ENCODE data around the gene GTF2IRD2. TPM values are rescaled to one million over a fixed set of nuclear protein-coding genes. Genes with fewer than 3 reads are reported as not detected.
"Not testable (repeated sequence)": the region's sequence is repeated elsewhere in the genome, so short reads cannot be mapped to it uniquely, and the experiment has no call there.

The GTF2IRD2 gene
- total RNA-seq, 4 donors from 2014 or later: 15.6 to 35.3 (median 31.5) TPM

- H3K27ac ChIP-seq: not testable (repeated sequence)
These were observed 21.4 kb downstream of the GTF2IRD2 start for GRCh38 chr7:74829959-74830358.

GRCh38 chr7:74821259-74821658 lies 30.1 kb downstream of the GTF2IRD2 start:
- not testable (repeated sequence) for H3K4me3 ChIP-seq; H3K27ac ChIP-seq; H3K27me3 ChIP-seq; H3K9me3 ChIP-seq; H3K4me1 ChIP-seq; DNase-seq (ENCODE audit: low spot score in 2 of 2); H3K36me3 ChIP-seq
- WGBS, 2 donors: no CpG with 5 or more reads among the region's 5 CpGs

More at GRCh38 chr7:74829959-74830358, 21.4 kb downstream of the GTF2IRD2 start:
- not testable (repeated sequence) for H3K4me1 ChIP-seq; H3K4me3 ChIP-seq; H3K27me3 ChIP-seq; H3K9me3 ChIP-seq; DNase-seq (ENCODE audit: low spot score in 2 of 2); H3K36me3 ChIP-seq
- WGBS, 2 donors: 56 to 73% methylated on average over 1 to 3 of the region's 4 CpGs

- DNase-seq (ENCODE audit: low spot score in 2 of 2); H3K4me1 ChIP-seq; H3K27ac ChIP-seq; H3K4me3 ChIP-seq; H3K36me3 ChIP-seq; H3K27me3 ChIP-seq; H3K9me3 ChIP-seq: not testable (repeated sequence)
- no CpG with 5 or more reads among the region's 23 CpGs for WGBS, 2 donors
These were observed 31.1 kb downstream of the GTF2IRD2 start for GRCh38 chr7:74820146-74820805.

GRCh38 chr7:74815882-74816281 lies 35.5 kb downstream of the GTF2IRD2 start:
- H3K4me3 ChIP-seq; H3K9me3 ChIP-seq; H3K36me3 ChIP-seq; DNase-seq (ENCODE audit: low spot score in 2 of 2); H3K4me1 ChIP-seq; H3K27me3 ChIP-seq; H3K27ac ChIP-seq: not testable (repeated sequence)
- WGBS, 2 donors: no CpG with 5 or more reads among the region's 3 CpGs

GRCh38 chr7:74798644-74799043 lies 52.8 kb downstream of the GTF2IRD2 start:
- H3K27ac ChIP-seq; H3K4me1 ChIP-seq; DNase-seq (ENCODE audit: low spot score in 2 of 2); H3K4me3 ChIP-seq; H3K9me3 ChIP-seq; H3K27me3 ChIP-seq; H3K36me3 ChIP-seq: not testable (repeated sequence)
- 88 to 89% methylated on average over 1 of the region's 4 CpGs for WGBS, 2 donors

GRCh38 chr7:74797848-74798622 lies 53.4 kb downstream of the GTF2IRD2 start:
- DNase-seq (ENCODE audit: low spot score in 2 of 2); H3K4me1 ChIP-seq; H3K27ac ChIP-seq; H3K4me3 ChIP-seq; H3K27me3 ChIP-seq; H3K9me3 ChIP-seq; H3K36me3 ChIP-seq: not testable (repeated sequence)
- 93% methylated on average over 5 of the region's 27 CpGs; no CpG with 5 or more reads in 1 of the 2 donors for WGBS, 2 donors

- H3K36me3 ChIP-seq; H3K4me3 ChIP-seq; DNase-seq (ENCODE audit: low spot score in 2 of 2); H3K9me3 ChIP-seq; H3K4me1 ChIP-seq; H3K27me3 ChIP-seq; H3K27ac ChIP-seq: not testable (repeated sequence)
- WGBS, 2 donors: no CpG with 5 or more reads among the region's 24 CpGs
These were observed 62.1 kb downstream of the GTF2IRD2 start for GRCh38 chr7:74789200-74789736.

- not testable (repeated sequence) for H3K4me1 ChIP-seq, H3K27me3 ChIP-seq, H3K9me3 ChIP-seq, H3K27ac ChIP-seq, H3K36me3 ChIP-seq
- peak; percentile 94 to 97 for DNase-seq (ENCODE audit: low spot score in 2 of 2)
- H3K4me3 ChIP-seq: peak overlapping the region in 2 of 4 donors; percentile 31 to 47
- 0 to 1% methylated on average over 6 to 18 of the region's 82 CpGs for WGBS, 2 donors
These were observed 62.8 kb downstream of the GTF2IRD2 start for GRCh38 chr7:74788369-74789150.

GRCh38 chr7:74783595-74783994 lies 67.8 kb downstream of the GTF2IRD2 start:
- H3K36me3 ChIP-seq; H3K27me3 ChIP-seq; DNase-seq (ENCODE audit: low spot score in 2 of 2); H3K27ac ChIP-seq; H3K9me3 ChIP-seq; H3K4me3 ChIP-seq; H3K4me1 ChIP-seq: not testable (repeated sequence)
- whole genome bisulfite sequencing, 2 donors: 69 to 79% methylated on average over 3 to 5 of the region's 5 CpGs

GRCh38 chr7:74781746-74782145 lies 69.7 kb downstream of the GTF2IRD2 start:
- not testable (repeated sequence) for H3K9me3 ChIP-seq; H3K4me1 ChIP-seq; DNase-seq (ENCODE audit: low spot score in 2 of 2); H3K4me3 ChIP-seq; H3K36me3 ChIP-seq; H3K27me3 ChIP-seq; H3K27ac ChIP-seq
- 71 to 79% methylated on average over 3 of the region's 6 CpGs for WGBS, 2 donors

- not testable (repeated sequence) for H3K9me3 ChIP-seq; H3K27ac ChIP-seq; H3K36me3 ChIP-seq; H3K4me3 ChIP-seq; DNase-seq (ENCODE audit: low spot score in 2 of 2); H3K4me1 ChIP-seq; H3K27me3 ChIP-seq
- WGBS, 2 donors: no CpG with 5 or more reads among the region's 17 CpGs
These were observed 72.4 kb downstream of the GTF2IRD2 start for GRCh38 chr7:74779053-74779452.

GRCh38 chr7:74775111-74775510 lies 76.3 kb downstream of the GTF2IRD2 start:
- H3K27me3 ChIP-seq; H3K9me3 ChIP-seq; H3K4me3 ChIP-seq; DNase-seq (ENCODE audit: low spot score in 2 of 2); H3K36me3 ChIP-seq; H3K27ac ChIP-seq; H3K4me1 ChIP-seq: not testable (repeated sequence)
- WGBS, 2 donors: no CpG with 5 or more reads among the region's 6 CpGs

All from tibial nerve (tissue), 4 donors.